ENCODE results near the gene CDKL5.

The CDKL5 gene

GRCh38 chrX:18545771-18546170 lies 120.4 kb downstream of the CDKL5 start:
- Histone ChIP-seq H2AFZ (ENCODE audit: low read length) (no peak overlapping the region), H3K79me1 (ENCODE audit: low read depth, low read length) (peaks cover 2% of the 10 kb centered on the region), H3K18ac (ENCODE audit: low read length) (no peak overlapping the region), H3K4me2 (ENCODE audit: insufficient read depth, low read length, poor library complexity, severe bottlenecking) (no peak overlapping the region), H2BK15ac (ENCODE audit: low read length) (no peak overlapping the region), H3K27me3 (ENCODE audit: control insufficient read depth in 3 of 3, insufficient read depth in 3 of 3, low read depth in 1 of 3, low read length in 3 of 3) (no peaks in the 10 kb centered on the region), H2BK5ac (ENCODE audit: low read length) (no peak overlapping the region), H3K14ac (ENCODE audit: low read length) (no peak overlapping the region), H2BK12ac (ENCODE audit: low read length) (no peak overlapping the region), H4K91ac (ENCODE audit: low read depth, low read length, poor library complexity) (no peak overlapping the region), H3K9me3 (replicated peaks in 1 of 2; ENCODE audit: control insufficient read depth in 2 of 2, insufficient read depth in 1 of 2, low read depth in 1 of 2, low read length in 2 of 2) (no peaks in the 10 kb centered on the region), H3K23ac (ENCODE audit: low read depth, low read length, poor library complexity) (no peak overlapping the region), H3K4me1 (ENCODE audit: control insufficient read depth in 2 of 2, insufficient read depth in 1 of 2, low read depth in 1 of 2, low read length in 2 of 2) (peaks cover 0 to 13% of the 10 kb centered on the region in 2 donors), H3K36me3 (replicated peaks in 1 of 2; ENCODE audit: control insufficient read depth in 2 of 2, insufficient read depth in 2 of 2, low read length in 2 of 2) (no peaks in the 10 kb centered on the region), H2BK120ac (ENCODE audit: low read depth, low read length) (no peak overlapping the region), H3K27ac (replicated peaks; ENCODE audit: low read length) (no peak overlapping the region), H3K4ac (ENCODE audit: low read length) (no peak overlapping the region), H3K9ac (ENCODE audit: low read depth, low read length, poor library complexity) (no peak overlapping the region), H3K4me3 (ENCODE audit: low read length in 2 of 2) (no peak overlapping the region), H4K8ac (ENCODE audit: low read depth, low read length) (no peak overlapping the region), H2AK5ac (ENCODE audit: low read depth, low read length) (no peak overlapping the region)
- no CpG with 5 or more reads among the region's 2 CpGs for WGBS, 2 donors (ENCODE audit: extremely low coverage in 2 of 2, insufficient read length in 2 of 2, insufficient replicate concordance in 1 of 2)
- no peak for DNase-seq (ENCODE audit: low spot score)

GRCh38 chrX:18548996-18549395 lies 123.6 kb downstream of the CDKL5 start:
- Histone ChIP-seq H2BK12ac (ENCODE audit: low read length) (no peak overlapping the region), H3K79me1 (ENCODE audit: low read depth, low read length) (peaks cover 2% of the 10 kb centered on the region), H2BK15ac (ENCODE audit: low read length) (no peak overlapping the region), H4K8ac (ENCODE audit: low read depth, low read length) (no peak overlapping the region), H3K4ac (ENCODE audit: low read length) (no peak overlapping the region), H3K4me2 (ENCODE audit: insufficient read depth, low read length, poor library complexity, severe bottlenecking) (no peak overlapping the region), H3K4me3 (ENCODE audit: low read length in 2 of 2) (no peak overlapping the region), H3K18ac (ENCODE audit: low read length) (no peak overlapping the region), H4K91ac (ENCODE audit: low read depth, low read length, poor library complexity) (no peak overlapping the region), H3K23ac (ENCODE audit: low read depth, low read length, poor library complexity) (no peak overlapping the region), H3K9me3 (replicated peaks in 1 of 2; ENCODE audit: control insufficient read depth in 2 of 2, insufficient read depth in 1 of 2, low read depth in 1 of 2, low read length in 2 of 2) (no peaks in the 10 kb centered on the region), H3K14ac (ENCODE audit: low read length) (no peak overlapping the region), H2BK5ac (ENCODE audit: low read length) (no peak overlapping the region), H3K27ac (replicated peaks; ENCODE audit: low read length) (no peak overlapping the region), H3K36me3 (replicated peaks in 1 of 2; ENCODE audit: control insufficient read depth in 2 of 2, insufficient read depth in 2 of 2, low read length in 2 of 2) (no peaks in the 10 kb centered on the region), H3K9ac (ENCODE audit: low read depth, low read length, poor library complexity) (no peak overlapping the region), H2AFZ (ENCODE audit: low read length) (no peak overlapping the region), H2BK120ac (ENCODE audit: low read depth, low read length) (no peak overlapping the region), H3K4me1 (ENCODE audit: control insufficient read depth in 2 of 2, insufficient read depth in 1 of 2, low read depth in 1 of 2, low read length in 2 of 2) (peaks cover 0 to 7% of the 10 kb centered on the region in 2 donors), H3K27me3 (ENCODE audit: control insufficient read depth in 3 of 3, insufficient read depth in 3 of 3, low read depth in 1 of 3, low read length in 3 of 3) (no peaks in the 10 kb centered on the region), H2AK5ac (ENCODE audit: low read depth, low read length) (no peak overlapping the region)
- no peak for DNase-seq (ENCODE audit: low spot score)
- WGBS, 2 donors (ENCODE audit: extremely low coverage in 2 of 2, insufficient read length in 2 of 2, insufficient replicate concordance in 1 of 2): no CpG with 5 or more reads among the region's 3 CpGs

- Histone ChIP-seq H3K14ac (ENCODE audit: low read length) (no peak overlapping the region), H3K23ac (ENCODE audit: low read depth, low read length, poor library complexity) (peak overlapping the region; percentile 43), H3K18ac (ENCODE audit: low read length) (no peak overlapping the region), H3K4me3 (ENCODE audit: low read length in 2 of 2) (no peak overlapping the region), H3K27me3 (ENCODE audit: control insufficient read depth in 3 of 3, insufficient read depth in 3 of 3, low read depth in 1 of 3, low read length in 3 of 3) (no peaks in the 10 kb centered on the region), H2BK12ac (ENCODE audit: low read length) (peak overlapping the region; percentile 22), H2AK5ac (ENCODE audit: low read depth, low read length) (no peak overlapping the region), H3K4me1 (ENCODE audit: control insufficient read depth in 2 of 2, insufficient read depth in 1 of 2, low read depth in 1 of 2, low read length in 2 of 2) (peaks cover 0 to 7% of the 10 kb centered on the region in 2 donors), H3K36me3 (replicated peaks in 1 of 2; ENCODE audit: control insufficient read depth in 2 of 2, insufficient read depth in 2 of 2, low read length in 2 of 2) (no peaks in the 10 kb centered on the region), H3K27ac (replicated peaks; ENCODE audit: low read length) (no peak overlapping the region), H2BK15ac (ENCODE audit: low read length) (no peak overlapping the region), H3K9me3 (replicated peaks in 1 of 2; ENCODE audit: control insufficient read depth in 2 of 2, insufficient read depth in 1 of 2, low read depth in 1 of 2, low read length in 2 of 2) (no peaks in the 10 kb centered on the region), H2BK120ac (ENCODE audit: low read depth, low read length) (no peak overlapping the region), H2AFZ (ENCODE audit: low read length) (no peak overlapping the region), H3K9ac (ENCODE audit: low read depth, low read length, poor library complexity) (no peak overlapping the region), H3K79me1 (ENCODE audit: low read depth, low read length) (peaks cover 2% of the 10 kb centered on the region), H3K4ac (ENCODE audit: low read length) (no peak overlapping the region), H4K91ac (ENCODE audit: low read depth, low read length, poor library complexity) (no peak overlapping the region), H3K4me2 (ENCODE audit: insufficient read depth, low read length, poor library complexity, severe bottlenecking) (no peak overlapping the region), H2BK5ac (ENCODE audit: low read length) (no peak overlapping the region), H4K8ac (ENCODE audit: low read depth, low read length) (no peak overlapping the region)
- no peak for DNase-seq (ENCODE audit: low spot score)
- WGBS, 2 donors (ENCODE audit: extremely low coverage in 2 of 2, insufficient read length in 2 of 2, insufficient replicate concordance in 1 of 2): no CpG with 5 or more reads among the region's 1 CpG
Measured at GRCh38 chrX:18549643-18550042, 124.2 kb downstream of the CDKL5 start.

GRCh38 chrX:18557879-18558278 lies 132.5 kb downstream of the CDKL5 start:
- Histone ChIP-seq H3K14ac (ENCODE audit: low read length) (no peak overlapping the region), H3K4me1 (ENCODE audit: control insufficient read depth in 2 of 2, insufficient read depth in 1 of 2, low read depth in 1 of 2, low read length in 2 of 2) (no peaks in the 10 kb centered on the region), H3K79me1 (ENCODE audit: low read depth, low read length) (no peaks in the 10 kb centered on the region), H3K18ac (ENCODE audit: low read length) (no peak overlapping the region), H3K36me3 (replicated peaks in 1 of 2; ENCODE audit: control insufficient read depth in 2 of 2, insufficient read depth in 2 of 2, low read length in 2 of 2) (no peaks in the 10 kb centered on the region), H3K4me3 (ENCODE audit: low read length in 2 of 2) (no peak overlapping the region), H2BK15ac (ENCODE audit: low read length) (no peak overlapping the region), H3K4ac (ENCODE audit: low read length) (no peak overlapping the region), H2AK5ac (ENCODE audit: low read depth, low read length) (no peak overlapping the region), H3K27ac (replicated peaks; ENCODE audit: low read length) (no peak overlapping the region), H3K23ac (ENCODE audit: low read depth, low read length, poor library complexity) (no peak overlapping the region), H3K4me2 (ENCODE audit: insufficient read depth, low read length, poor library complexity, severe bottlenecking) (no peak overlapping the region), H3K9me3 (replicated peaks in 1 of 2; ENCODE audit: control insufficient read depth in 2 of 2, insufficient read depth in 1 of 2, low read depth in 1 of 2, low read length in 2 of 2) (no peaks in the 10 kb centered on the region), H2BK12ac (ENCODE audit: low read length) (no peak overlapping the region), H2BK120ac (ENCODE audit: low read depth, low read length) (no peak overlapping the region), H3K9ac (ENCODE audit: low read depth, low read length, poor library complexity) (no peak overlapping the region), H4K8ac (ENCODE audit: low read depth, low read length) (no peak overlapping the region), H2BK5ac (ENCODE audit: low read length) (no peak overlapping the region), H3K27me3 (ENCODE audit: control insufficient read depth in 3 of 3, insufficient read depth in 3 of 3, low read depth in 1 of 3, low read length in 3 of 3) (no peaks in the 10 kb centered on the region), H4K91ac (ENCODE audit: low read depth, low read length, poor library complexity) (no peak overlapping the region), H2AFZ (ENCODE audit: low read length) (no peak overlapping the region)
- WGBS, 2 donors (ENCODE audit: extremely low coverage in 2 of 2, insufficient read length in 2 of 2, insufficient replicate concordance in 1 of 2): no CpG with 5 or more reads among the region's 1 CpG
- no peak for DNase-seq (ENCODE audit: low spot score)
